DND-41 (cell line): ENCODE results near the gene CSAD.
"Not testable (repeated sequence)": the region's sequence is repeated elsewhere in the genome, so short reads cannot be mapped to it uniquely, and the experiment has no call there.

Experiments
- EZH2 ChIP-seq: IDR thresholded peaks from 3 replicates; pipeline ENCODE4 v1.6.1; 2012; ENCODE audit warnings: borderline replicate concordance, low read depth, mild to moderate bottlenecking, moderate library complexity, low read length, inconsistent platforms; ENCODE audit not compliant: severe bottlenecking
- TF ChIP-seq, protein P1 (sequence below): IDR thresholded peaks from 2 replicates; pipeline ENCODE4 v1.5.1; 2012; ENCODE audit warnings: borderline replicate concordance, low read length, moderate library complexity, mild to moderate bottlenecking; ENCODE audit not compliant: poor library complexity, severe bottlenecking; ENCODE audit errors: extremely low read depth

DNA sequence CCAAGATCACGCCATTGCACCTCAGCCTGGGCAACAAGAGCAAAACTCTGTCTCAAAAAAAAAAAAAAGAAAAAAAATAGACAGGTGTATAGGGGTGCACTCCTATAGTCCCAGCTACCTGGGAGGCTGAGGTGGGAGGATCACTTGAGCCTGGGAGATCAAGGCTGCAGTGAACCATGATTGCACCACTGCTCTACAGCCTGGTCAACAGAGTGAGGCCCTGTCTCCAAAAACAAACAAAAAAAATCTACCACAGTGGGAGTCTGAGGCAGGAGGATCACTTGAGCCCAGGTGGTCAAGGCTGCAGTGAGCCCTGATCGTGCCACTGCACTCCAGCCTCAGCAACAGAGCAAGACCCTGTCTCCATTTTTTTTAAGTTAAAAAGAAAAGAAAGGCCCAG is 17.7 kb downstream of the CSAD start:
- TF ChIP-seq, protein P1, sequence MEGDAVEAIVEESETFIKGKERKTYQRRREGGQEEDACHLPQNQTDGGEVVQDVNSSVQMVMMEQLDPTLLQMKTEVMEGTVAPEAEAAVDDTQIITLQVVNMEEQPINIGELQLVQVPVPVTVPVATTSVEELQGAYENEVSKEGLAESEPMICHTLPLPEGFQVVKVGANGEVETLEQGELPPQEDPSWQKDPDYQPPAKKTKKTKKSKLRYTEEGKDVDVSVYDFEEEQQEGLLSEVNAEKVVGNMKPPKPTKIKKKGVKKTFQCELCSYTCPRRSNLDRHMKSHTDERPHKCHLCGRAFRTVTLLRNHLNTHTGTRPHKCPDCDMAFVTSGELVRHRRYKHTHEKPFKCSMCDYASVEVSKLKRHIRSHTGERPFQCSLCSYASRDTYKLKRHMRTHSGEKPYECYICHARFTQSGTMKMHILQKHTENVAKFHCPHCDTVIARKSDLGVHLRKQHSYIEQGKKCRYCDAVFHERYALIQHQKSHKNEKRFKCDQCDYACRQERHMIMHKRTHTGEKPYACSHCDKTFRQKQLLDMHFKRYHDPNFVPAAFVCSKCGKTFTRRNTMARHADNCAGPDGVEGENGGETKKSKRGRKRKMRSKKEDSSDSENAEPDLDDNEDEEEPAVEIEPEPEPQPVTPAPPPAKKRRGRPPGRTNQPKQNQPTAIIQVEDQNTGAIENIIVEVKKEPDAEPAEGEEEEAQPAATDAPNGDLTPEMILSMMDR = not testable (repeated sequence)
- TF ChIP-seq EZH2 = not testable (repeated sequence)
